GM12874 (cell line): ENCODE results near the gene TMEM178B.

Experiments
- TF ChIP-seq, protein P1 (sequence below): IDR thresholded peaks from 2 replicates; pipeline ENCODE4 v1.5.1; 2011; ENCODE audit warnings: low read depth, mild to moderate bottlenecking, control low read depth, low read length, moderate library complexity; ENCODE audit not compliant: insufficient read depth

Gene TMEM178B

GRCh38 chr7:141097430-141097829 is 23.6 kb downstream of the TMEM178B start:
- TF ChIP-seq, protein P1, sequence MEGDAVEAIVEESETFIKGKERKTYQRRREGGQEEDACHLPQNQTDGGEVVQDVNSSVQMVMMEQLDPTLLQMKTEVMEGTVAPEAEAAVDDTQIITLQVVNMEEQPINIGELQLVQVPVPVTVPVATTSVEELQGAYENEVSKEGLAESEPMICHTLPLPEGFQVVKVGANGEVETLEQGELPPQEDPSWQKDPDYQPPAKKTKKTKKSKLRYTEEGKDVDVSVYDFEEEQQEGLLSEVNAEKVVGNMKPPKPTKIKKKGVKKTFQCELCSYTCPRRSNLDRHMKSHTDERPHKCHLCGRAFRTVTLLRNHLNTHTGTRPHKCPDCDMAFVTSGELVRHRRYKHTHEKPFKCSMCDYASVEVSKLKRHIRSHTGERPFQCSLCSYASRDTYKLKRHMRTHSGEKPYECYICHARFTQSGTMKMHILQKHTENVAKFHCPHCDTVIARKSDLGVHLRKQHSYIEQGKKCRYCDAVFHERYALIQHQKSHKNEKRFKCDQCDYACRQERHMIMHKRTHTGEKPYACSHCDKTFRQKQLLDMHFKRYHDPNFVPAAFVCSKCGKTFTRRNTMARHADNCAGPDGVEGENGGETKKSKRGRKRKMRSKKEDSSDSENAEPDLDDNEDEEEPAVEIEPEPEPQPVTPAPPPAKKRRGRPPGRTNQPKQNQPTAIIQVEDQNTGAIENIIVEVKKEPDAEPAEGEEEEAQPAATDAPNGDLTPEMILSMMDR = no peak

DNA sequence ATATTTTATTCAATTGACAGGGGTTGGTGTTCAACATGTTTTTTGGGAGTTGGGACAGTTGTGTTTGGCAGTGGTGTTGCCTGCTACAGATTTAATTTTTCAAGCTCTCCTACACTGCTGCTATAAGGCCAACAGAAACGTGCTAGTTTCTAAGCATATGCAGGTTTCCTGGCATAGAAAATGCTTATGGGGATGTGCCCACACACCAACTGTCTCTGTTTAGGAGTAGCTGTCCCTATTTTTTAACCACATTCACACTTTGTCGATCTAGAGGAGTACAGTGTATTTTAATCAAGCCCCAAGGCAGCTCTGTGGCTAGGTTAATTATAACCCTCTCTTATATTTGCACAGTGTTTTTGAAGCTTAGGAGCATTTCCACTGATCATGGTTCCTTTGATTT is 28.6 kb downstream of the TMEM178B start:
- TF ChIP-seq, protein P1 = no peak

GRCh38 chr7:141103847-141104429 is 30.1 kb downstream of the TMEM178B start:
- TF ChIP-seq, protein P1 = no peak

DNA sequence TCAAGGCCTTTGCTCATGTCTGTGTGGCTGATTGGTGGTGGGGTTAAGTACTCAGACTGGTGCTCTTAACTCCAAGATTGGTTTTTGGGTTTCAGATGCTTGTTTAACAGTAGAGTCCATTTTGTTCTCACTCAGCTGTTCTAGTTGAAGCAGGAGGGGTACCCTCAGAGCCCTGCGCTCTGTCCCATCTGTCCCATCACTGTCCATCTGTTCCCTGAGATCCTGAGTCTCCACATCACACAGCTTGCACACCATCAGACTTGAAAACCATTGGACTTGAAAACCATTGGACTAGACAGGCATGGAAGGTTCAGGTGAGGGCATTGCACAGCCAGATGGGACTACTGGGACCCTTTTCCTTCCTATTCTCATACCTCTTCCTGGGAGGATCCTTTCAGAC is 39.3 kb downstream of the TMEM178B start:
- TF ChIP-seq, protein P1 = no peak

GRCh38 chr7:141114029-141114664 is 40.3 kb downstream of the TMEM178B start:
- TF ChIP-seq, protein P1 = no peak

GRCh38 chr7:141115965-141116364 is 42.1 kb downstream of the TMEM178B start:
- TF ChIP-seq, protein P1 = no peak

GRCh38 chr7:141118767-141119166 is 44.9 kb downstream of the TMEM178B start:
- TF ChIP-seq, protein P1 = no peak
